Hepatocyte (in vitro differentiated cells): ENCODE results near the gene LYRM4.

ENCODE experiments used
- EZH2phosphoT487 ChIP-seq: fragments of 200-600 bp; sonication (generic); IDR thresholded peaks from one replicate; pipeline ENCODE4 v1.6.1; 2018; ENCODE audit warnings: antibody characterized with exemption, mild to moderate bottlenecking, low read depth, moderate library complexity; ENCODE audit not compliant: unreplicated experiment, severe bottlenecking
- TF ChIP-seq, protein P1 (sequence below): fragments of 200-600 bp; sonication (generic); IDR thresholded peaks from 2 replicates; pipeline ENCODE4 v1.5.1; 2016; ENCODE audit warnings: antibody characterized with exemption, mild to moderate bottlenecking; ENCODE audit not compliant: poor library complexity

DNA sequence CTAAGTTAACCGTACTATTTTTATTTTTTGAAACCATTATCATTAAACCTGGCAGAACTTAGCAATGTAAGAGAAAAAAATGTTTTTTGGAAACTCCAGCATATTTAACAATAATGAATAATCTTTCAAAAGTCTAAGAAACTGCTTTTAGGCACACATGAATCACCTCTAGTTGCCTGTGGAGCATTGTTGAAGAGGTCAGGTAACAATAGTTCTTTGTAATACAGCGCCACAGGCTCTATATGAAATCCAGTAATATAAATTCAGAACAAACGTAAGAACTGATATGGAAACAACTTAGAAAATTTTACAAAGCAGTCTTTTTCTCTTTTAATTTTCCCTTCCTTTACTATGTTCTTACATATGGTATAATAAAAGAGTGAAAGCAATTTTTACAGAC, 10.3 kb downstream of the LYRM4 start:
- TF ChIP-seq EZH2phosphoT487 = no peak
- TF ChIP-seq, protein P1, sequence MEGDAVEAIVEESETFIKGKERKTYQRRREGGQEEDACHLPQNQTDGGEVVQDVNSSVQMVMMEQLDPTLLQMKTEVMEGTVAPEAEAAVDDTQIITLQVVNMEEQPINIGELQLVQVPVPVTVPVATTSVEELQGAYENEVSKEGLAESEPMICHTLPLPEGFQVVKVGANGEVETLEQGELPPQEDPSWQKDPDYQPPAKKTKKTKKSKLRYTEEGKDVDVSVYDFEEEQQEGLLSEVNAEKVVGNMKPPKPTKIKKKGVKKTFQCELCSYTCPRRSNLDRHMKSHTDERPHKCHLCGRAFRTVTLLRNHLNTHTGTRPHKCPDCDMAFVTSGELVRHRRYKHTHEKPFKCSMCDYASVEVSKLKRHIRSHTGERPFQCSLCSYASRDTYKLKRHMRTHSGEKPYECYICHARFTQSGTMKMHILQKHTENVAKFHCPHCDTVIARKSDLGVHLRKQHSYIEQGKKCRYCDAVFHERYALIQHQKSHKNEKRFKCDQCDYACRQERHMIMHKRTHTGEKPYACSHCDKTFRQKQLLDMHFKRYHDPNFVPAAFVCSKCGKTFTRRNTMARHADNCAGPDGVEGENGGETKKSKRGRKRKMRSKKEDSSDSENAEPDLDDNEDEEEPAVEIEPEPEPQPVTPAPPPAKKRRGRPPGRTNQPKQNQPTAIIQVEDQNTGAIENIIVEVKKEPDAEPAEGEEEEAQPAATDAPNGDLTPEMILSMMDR = no peak
